Activated naive CD4-positive, alpha-beta T cell treated with anti-CD3 and anti-CD28 coated beads, Interleukin-2, amount 10 ng/mL, durations not matched to agents 7 days and 5 days (primary cell): ENCODE results near the gene NCKAP1.
"Not testable (repeated sequence)": the region's sequence is repeated elsewhere in the genome, so short reads cannot be mapped to it uniquely, and the experiment has no call there.

Experiments used
- CTCF ChIA-PET: fragments of 350-600 bp; sonication (Branson Sonifier 250); formaldehyde crosslinking; loops from one replicate; lab custom pipeline; 2021; ENCODE audit warnings: antibody characterized with exemption; lab: Charles Lee
- DNase-seq: peaks from one replicate; pipeline ENCODE4 v3.0.0-alpha.2; 2020
- H3K27ac Mint-ChIP-seq: one replicate; pipeline ENCODE4 v1.8.0; 2021; ENCODE audit warnings: mild to moderate bottlenecking, moderate library complexity, mixed read lengths
- H3K27me3 Mint-ChIP-seq: one replicate; pipeline ENCODE4 v1.8.0; 2021; ENCODE audit warnings: mild to moderate bottlenecking, mixed read lengths
- H3K36me3 Mint-ChIP-seq: one replicate; pipeline ENCODE4 v1.8.0; 2021; ENCODE audit warnings: mixed read lengths
- H3K4me1 Mint-ChIP-seq: one replicate; pipeline ENCODE4 v1.8.0; 2021; ENCODE audit warnings: mixed read lengths
- H3K4me3 Mint-ChIP-seq: one replicate; pipeline ENCODE4 v1.8.0; 2021; ENCODE audit warnings: mild to moderate bottlenecking, moderate library complexity, mixed read lengths
- H3K9me3 Mint-ChIP-seq: one replicate; pipeline ENCODE4 v1.8.0; 2021; ENCODE audit warnings: mixed read lengths

Gene NCKAP1

GRCh38 chr2:182893035-182893434, 145.2 kb downstream of the NCKAP1 start:
- H3K36me3 Mint-ChIP-seq, CTCF ChIA-PET, H3K4me1 Mint-ChIP-seq, H3K4me3 Mint-ChIP-seq, H3K27me3 Mint-ChIP-seq, H3K27ac Mint-ChIP-seq, DNase-seq, H3K9me3 Mint-ChIP-seq: not testable (repeated sequence)

GRCh38 chr2:182891611-182892010, 146.6 kb downstream of the NCKAP1 start:
- Mint-ChIP-seq H3K9me3 (no peaks in the 10 kb centered on the region), H3K4me3 (no peak overlapping the region), H3K4me1 (no peaks in the 10 kb centered on the region), H3K36me3 (no peaks in the 10 kb centered on the region), H3K27me3 (peaks cover 4% of the 10 kb centered on the region), H3K27ac (no peak overlapping the region)
- no peak for DNase-seq
- CTCF ChIA-PET: interaction anchor here (1.4 kb wide), 1 partner anchor 225 kb away, joined by 3 read pairs; no protein-coding TSS in a partner anchor

GRCh38 chr2:182890773-182891378, 147.4 kb downstream of the NCKAP1 start:
- Mint-ChIP-seq H3K36me3 (no peaks in the 10 kb centered on the region), H3K4me3 (no peak overlapping the region), H3K27me3 (peaks cover 4% of the 10 kb centered on the region), H3K4me1 (no peaks in the 10 kb centered on the region), H3K27ac (no peak overlapping the region), H3K9me3 (no peaks in the 10 kb centered on the region)
- DNase-seq: no peak
- CTCF ChIA-PET: no interaction called here

GRCh38 chr2:182890305-182890704, 148.0 kb downstream of the NCKAP1 start:
- CTCF ChIA-PET: no interaction called here
- DNase-seq: no peak
- Mint-ChIP-seq H3K4me1 (no peaks in the 10 kb centered on the region), H3K36me3 (no peaks in the 10 kb centered on the region), H3K4me3 (no peak overlapping the region), H3K27me3 (peaks cover 4% of the 10 kb centered on the region), H3K27ac (no peak overlapping the region), H3K9me3 (no peaks in the 10 kb centered on the region)

GRCh38 chr2:182887753-182888415, 150.4 kb downstream of the NCKAP1 start:
- CTCF ChIA-PET: no interaction called here
- no peaks in the 10 kb centered on the region for H3K4me1 Mint-ChIP-seq
- no peak overlapping the region for H3K4me3 Mint-ChIP-seq
- no peak for DNase-seq
- no peaks in the 10 kb centered on the region for H3K9me3 Mint-ChIP-seq
- H3K36me3 Mint-ChIP-seq: no peaks in the 10 kb centered on the region
- no peak overlapping the region for H3K27ac Mint-ChIP-seq
- H3K27me3 Mint-ChIP-seq: no peaks in the 10 kb centered on the region

- Mint-ChIP-seq H3K4me3 (no peak overlapping the region), H3K27ac (no peak overlapping the region), H3K27me3 (no peaks in the 10 kb centered on the region), H3K9me3 (no peaks in the 10 kb centered on the region), H3K4me1 (no peaks in the 10 kb centered on the region), H3K36me3 (no peaks in the 10 kb centered on the region)
- no peak for DNase-seq
- CTCF ChIA-PET: no interaction called here
Measured at GRCh38 chr2:182887093-182887492, 151.2 kb downstream of the NCKAP1 start.

- H3K27me3 Mint-ChIP-seq: no peaks in the 10 kb centered on the region
- H3K27ac Mint-ChIP-seq: no peak overlapping the region
- H3K36me3 Mint-ChIP-seq: no peaks in the 10 kb centered on the region
- no peak overlapping the region for H3K4me3 Mint-ChIP-seq
- DNase-seq: no peak
- H3K4me1 Mint-ChIP-seq: no peaks in the 10 kb centered on the region
- peaks cover 4% of the 10 kb centered on the region for H3K9me3 Mint-ChIP-seq
- CTCF ChIA-PET: no interaction called here
Measured at GRCh38 chr2:182885771-182886170, 152.5 kb downstream of the NCKAP1 start.

GRCh38 chr2:182883451-182883850, 154.8 kb downstream of the NCKAP1 start:
- CTCF ChIA-PET: interaction anchor here (0.9 kb wide), 1 partner anchor 15 kb away, joined by 3 read pairs; no protein-coding TSS in a partner anchor
- Mint-ChIP-seq H3K27me3 (no peaks in the 10 kb centered on the region), H3K27ac (no peak overlapping the region), H3K4me3 (no peak overlapping the region), H3K9me3 (peaks cover 10% of the 10 kb centered on the region), H3K36me3 (no peaks in the 10 kb centered on the region), H3K4me1 (no peaks in the 10 kb centered on the region)
- no peak for DNase-seq

GRCh38 chr2:182880100-182880499, 158.2 kb downstream of the NCKAP1 start:
- peaks cover 10% of the 10 kb centered on the region for H3K9me3 Mint-ChIP-seq
- CTCF ChIA-PET, H3K4me1 Mint-ChIP-seq, H3K36me3 Mint-ChIP-seq, H3K4me3 Mint-ChIP-seq, DNase-seq, H3K27ac Mint-ChIP-seq, H3K27me3 Mint-ChIP-seq: not testable (repeated sequence)

- H3K27me3 Mint-ChIP-seq, H3K4me3 Mint-ChIP-seq, DNase-seq, H3K27ac Mint-ChIP-seq, H3K4me1 Mint-ChIP-seq, H3K36me3 Mint-ChIP-seq, CTCF ChIA-PET: not testable (repeated sequence)
- peaks cover 13% of the 10 kb centered on the region for H3K9me3 Mint-ChIP-seq
Measured at GRCh38 chr2:182876653-182877052, 161.6 kb downstream of the NCKAP1 start.

- no peak for DNase-seq
- Mint-ChIP-seq H3K27ac (no peak overlapping the region), H3K27me3 (peaks cover 48% of the 10 kb centered on the region), H3K4me1 (peaks cover 18% of the 10 kb centered on the region), H3K36me3 (no peaks in the 10 kb centered on the region), H3K9me3 (peaks cover 3% of the 10 kb centered on the region), H3K4me3 (no peak overlapping the region)
- CTCF ChIA-PET: interaction anchor here (0.9 kb wide), 1 partner anchor 218 kb away, joined by 3 read pairs; no protein-coding TSS in a partner anchor
Measured at GRCh38 chr2:182870227-182870626, 168.0 kb downstream of the NCKAP1 start.

GRCh38 chr2:182868054-182868796, 170.0 kb downstream of the NCKAP1 start:
- Mint-ChIP-seq H3K4me1 (peaks cover 18% of the 10 kb centered on the region), H3K9me3 (no peaks in the 10 kb centered on the region), H3K27ac (no peak overlapping the region), H3K36me3 (no peaks in the 10 kb centered on the region), H3K27me3 (peaks cover 65% of the 10 kb centered on the region), H3K4me3 (no peak overlapping the region)
- no peak for DNase-seq
- CTCF ChIA-PET: interaction anchor here (1.4 kb wide), 1 partner anchor 15 kb away, joined by 3 read pairs; no protein-coding TSS in a partner anchor

GRCh38 chr2:182867426-182868053, 170.7 kb downstream of the NCKAP1 start:
- H3K9me3 Mint-ChIP-seq: no peaks in the 10 kb centered on the region
- DNase-seq: no peak
- H3K27ac Mint-ChIP-seq: no peak overlapping the region
- CTCF ChIA-PET: no interaction called here
- H3K36me3 Mint-ChIP-seq: no peaks in the 10 kb centered on the region
- no peak overlapping the region for H3K4me3 Mint-ChIP-seq
- H3K4me1 Mint-ChIP-seq: peaks cover 18% of the 10 kb centered on the region
- peaks cover 65% of the 10 kb centered on the region for H3K27me3 Mint-ChIP-seq
